Stimulated activated naive CD8-positive, alpha-beta T cell treated with anti-CD3 and anti-CD28 coated beads, Interleukin-15, Interleukin-2, amounts not matched to agents 100 U/mL and 50 U/mL, for 24 hours (primary cell): ENCODE measurements around the gene KCNK16.

Experiments used
- ATAC-seq: fragments of 150-1000 bp; cut with Tn5 transposase; one replicate; pipeline ENCODE4 v1.10.0; 2021
- DNase-seq: peaks from one replicate; pipeline ENCODE4 v3.0.0; 2021

The KCNK16 gene

DNA sequence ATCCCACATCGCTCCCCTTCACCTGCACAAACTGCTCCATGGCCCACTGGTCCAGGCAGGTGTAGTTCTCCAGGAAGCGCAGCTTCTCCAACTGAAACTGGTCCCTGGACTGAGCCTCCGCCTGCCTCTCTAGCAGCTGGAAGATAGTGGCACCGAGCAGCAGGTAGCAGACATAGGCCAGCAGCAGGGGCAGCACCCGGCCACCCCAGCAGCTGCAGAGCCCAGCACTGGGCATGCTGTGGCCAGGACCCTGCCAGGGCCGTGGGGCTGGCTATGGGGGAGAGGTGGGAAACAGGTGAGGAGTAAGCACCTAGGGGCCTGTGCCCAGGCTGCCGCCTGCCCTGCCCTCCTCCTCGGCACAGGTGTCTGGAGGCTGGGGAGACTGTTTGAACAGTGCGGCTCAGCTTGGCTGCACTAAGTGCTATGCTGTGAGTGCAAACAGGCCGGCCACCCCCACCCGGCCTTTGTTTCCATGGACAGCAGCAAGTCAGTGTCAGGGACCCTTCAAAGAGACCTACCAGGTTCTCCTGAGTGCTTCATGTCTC lies at the start of gene KCNK16:
Gene KCNK16 (minus strand): TSS at position 397 of the 545 bp plus-strand sequence. CDS start 162 bp downstream, at position 235.
- no peak for ATAC-seq
- DNase-seq = no peak

GRCh38 chr6:39370390-39370789 lies 47.9 kb upstream of the KCNK16 start:
- ATAC-seq (no peak), DNase-seq (no peak)

DNA sequence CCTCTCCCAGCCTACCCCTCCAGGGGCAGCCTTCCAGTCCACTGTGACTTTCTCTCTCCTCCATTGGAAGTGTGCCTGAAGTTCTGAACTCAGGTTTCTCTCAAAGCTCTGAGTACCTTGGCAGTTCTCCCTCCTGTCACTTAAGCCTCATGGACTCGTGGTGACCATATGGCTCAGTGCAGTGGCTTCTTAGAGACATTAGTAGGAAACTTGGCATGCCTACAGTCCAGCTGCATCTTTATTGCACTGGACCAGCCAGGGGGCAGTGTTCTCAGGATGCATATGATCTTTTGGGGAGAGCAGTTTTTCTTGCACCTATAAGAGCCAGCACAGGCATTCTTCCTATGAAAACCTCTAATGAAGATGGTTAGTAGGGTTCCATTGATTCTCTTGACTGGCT lies 47.5 kb upstream of the KCNK16 start:
- DNase-seq = no peak
- ATAC-seq = no peak

- ATAC-seq (no peak), DNase-seq (no peak)
These were observed 45.2 kb upstream of the KCNK16 start for GRCh38 chr6:39367700-39368099.

DNA sequence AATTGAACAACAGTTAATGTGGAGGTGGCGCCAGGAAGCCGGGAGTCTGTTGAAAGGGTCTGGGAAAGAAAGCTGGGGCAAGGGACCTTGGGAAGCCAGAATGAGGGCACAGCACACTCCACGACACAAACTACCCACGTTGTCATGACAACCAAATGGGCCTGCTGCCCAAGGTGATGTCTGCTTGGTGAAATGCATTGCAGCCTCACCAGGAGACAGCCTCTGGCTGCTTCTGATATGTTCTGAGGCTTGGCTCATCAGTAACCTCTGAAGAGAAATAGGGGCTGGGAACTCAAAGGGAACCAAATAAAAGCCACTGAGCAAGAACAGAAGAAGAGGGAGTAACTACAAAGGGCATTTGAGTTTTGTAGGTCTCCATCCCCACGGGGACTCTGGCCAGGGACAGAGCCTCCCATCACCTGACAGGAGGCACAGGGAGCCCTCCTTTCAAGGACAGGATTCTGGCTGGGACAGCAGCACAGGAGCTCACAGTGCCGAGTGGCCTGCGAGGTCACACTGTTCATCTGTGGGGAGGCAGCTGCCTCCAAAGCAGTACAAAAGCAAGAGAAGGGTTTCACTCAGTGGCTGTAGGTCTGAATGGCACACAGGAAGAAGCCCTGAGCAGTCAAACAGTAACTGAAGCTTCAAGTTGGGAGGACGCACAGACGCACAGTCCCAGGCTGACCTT lies 44.6 kb upstream of the KCNK16 start:
- DNase-seq (no peak), ATAC-seq (peak; percentile 5)

- ATAC-seq (no peak), DNase-seq (no peak)
These were observed 43.0 kb upstream of the KCNK16 start for GRCh38 chr6:39365281-39366074.

- ATAC-seq = no peak
- no peak for DNase-seq
These were observed 40.8 kb upstream of the KCNK16 start for GRCh38 chr6:39363280-39363679.

DNA sequence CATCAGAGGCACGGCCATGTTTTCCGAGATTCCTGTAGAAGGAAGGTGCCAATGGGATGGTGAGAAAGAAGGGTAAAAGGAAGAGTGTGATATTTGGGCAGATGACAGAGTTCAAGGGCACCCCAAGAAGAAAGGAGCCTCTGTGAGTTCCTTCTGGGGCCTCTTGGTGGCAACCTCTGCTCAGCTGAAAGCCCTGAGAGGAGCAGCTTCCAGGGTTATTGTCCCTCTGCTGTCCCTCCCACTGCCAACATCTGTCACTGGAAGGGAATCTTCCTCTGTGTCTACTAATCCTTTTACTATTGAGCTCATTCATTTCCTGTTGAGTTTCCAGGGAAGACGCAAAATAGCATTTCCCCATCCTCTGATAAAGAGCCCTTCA lies 40.0 kb upstream of the KCNK16 start:
- ATAC-seq (no peak), DNase-seq (no peak)

- peak; percentile 64 for DNase-seq
These were observed 39.4 kb upstream of the KCNK16 start for GRCh38 chr6:39361657-39362486.

DNA sequence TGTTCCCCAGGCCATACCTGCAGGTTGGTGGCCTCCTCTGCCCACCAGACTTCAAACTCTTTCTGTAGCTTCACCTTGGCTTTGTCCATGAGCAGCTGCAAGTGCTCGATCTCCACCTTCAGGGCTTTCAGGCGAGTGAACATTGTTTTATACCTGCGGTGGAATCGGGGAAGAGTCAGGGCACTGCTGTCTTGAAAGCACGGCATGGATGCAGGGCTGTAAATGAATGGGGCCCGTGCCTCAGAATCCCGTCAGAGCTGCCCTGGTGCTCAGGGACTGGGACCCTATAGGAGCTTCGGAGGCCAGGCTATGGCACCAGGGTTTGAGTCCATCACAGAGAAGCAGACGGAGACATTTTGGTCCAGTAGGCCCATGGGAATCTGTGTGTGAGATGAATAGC lies 37.9 kb upstream of the KCNK16 start:
- ATAC-seq (no peak), DNase-seq (no peak)

More at GRCh38 chr6:39361657-39362486, 39.4 kb upstream of the KCNK16 start:
- peak; percentile 64 for ATAC-seq

GRCh38 chr6:39357998-39358686 lies 35.6 kb upstream of the KCNK16 start:
- ATAC-seq (no peak), DNase-seq (no peak)

DNA sequence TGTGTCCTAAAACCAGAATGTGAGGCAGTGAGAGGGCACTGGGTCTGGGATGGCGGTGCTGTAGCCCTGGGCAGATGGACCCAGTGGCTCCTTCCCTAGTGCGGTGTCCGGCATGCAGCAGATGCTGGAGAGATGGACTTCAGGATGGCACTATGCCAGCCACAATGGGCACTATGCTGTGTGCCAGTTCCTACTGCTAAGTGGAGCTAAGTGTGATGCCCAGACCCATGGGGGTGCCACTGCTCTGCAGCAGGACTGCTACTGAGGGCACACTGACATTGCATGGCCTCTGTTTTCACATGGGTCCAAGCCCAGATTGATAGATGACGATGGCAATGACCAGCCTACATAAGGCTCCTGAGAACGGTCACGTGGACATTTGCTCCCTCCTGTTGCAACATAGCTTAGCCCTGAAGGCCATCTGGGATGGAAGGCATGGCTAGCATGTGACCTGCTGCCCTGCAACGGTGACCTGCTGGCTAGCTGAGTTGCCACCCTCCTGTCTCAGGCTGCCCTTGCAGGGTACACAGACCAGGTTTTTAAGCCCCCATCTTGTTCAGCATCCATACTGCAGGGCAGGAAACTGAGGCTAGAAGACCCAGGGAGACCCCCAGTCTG lies 31.3 kb upstream of the KCNK16 start:
- ATAC-seq (no peak), DNase-seq (no peak)

GRCh38 chr6:39350723-39351505 lies 28.4 kb upstream of the KCNK16 start:
- DNase-seq = no peak
- ATAC-seq = no peak

GRCh38 chr6:39348740-39349139 lies 26.2 kb upstream of the KCNK16 start:
- ATAC-seq (no peak), DNase-seq (no peak)

GRCh38 chr6:39347906-39348585 lies 25.5 kb upstream of the KCNK16 start:
- DNase-seq (peak; percentile 69), ATAC-seq (peak; percentile 44)

DNA sequence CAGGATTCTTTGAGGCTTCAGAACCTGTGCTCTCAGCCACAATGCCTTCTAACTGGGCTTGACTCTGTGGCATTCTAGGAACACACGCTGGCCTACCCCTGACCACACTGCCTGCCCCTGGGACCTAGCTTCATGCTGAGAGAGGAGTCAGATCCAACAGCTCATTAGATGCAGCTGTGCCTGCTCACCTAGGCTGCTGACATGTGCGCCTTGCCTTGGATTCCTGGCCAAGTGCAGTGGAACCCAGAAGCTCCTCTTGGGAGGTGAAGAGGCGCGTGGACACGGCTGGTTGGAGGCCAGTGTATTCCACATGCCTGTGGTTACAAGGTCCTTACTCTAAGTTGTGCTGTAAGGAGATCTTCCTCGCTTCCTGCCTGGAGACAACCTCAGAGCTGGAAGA lies 24.7 kb upstream of the KCNK16 start:
- ATAC-seq (no peak), DNase-seq (no peak)

DNA sequence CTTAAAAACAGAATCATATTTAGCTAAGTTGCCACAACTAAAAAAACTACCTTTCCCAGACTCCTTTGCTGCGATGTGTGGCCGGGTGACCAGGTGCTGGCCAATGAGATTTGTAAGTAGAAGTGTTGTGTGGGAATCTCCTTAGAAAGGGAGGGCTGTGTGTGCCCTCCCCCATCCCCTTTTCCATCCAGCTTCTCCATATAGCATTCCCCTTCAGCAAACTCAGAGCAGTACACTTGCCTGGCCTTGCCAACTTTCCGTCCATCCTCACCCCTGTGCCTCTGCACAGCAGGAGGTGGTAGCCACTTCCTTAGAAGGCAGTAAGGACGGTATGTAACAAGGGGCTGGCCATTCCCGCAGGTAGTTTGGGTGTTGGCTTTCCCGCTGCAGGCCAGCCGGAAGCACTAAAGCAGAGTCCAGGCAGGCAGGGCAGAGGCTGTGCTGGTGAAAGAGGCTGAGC lies 22.3 kb upstream of the KCNK16 start:
- ATAC-seq (no peak), DNase-seq (no peak)

DNA sequence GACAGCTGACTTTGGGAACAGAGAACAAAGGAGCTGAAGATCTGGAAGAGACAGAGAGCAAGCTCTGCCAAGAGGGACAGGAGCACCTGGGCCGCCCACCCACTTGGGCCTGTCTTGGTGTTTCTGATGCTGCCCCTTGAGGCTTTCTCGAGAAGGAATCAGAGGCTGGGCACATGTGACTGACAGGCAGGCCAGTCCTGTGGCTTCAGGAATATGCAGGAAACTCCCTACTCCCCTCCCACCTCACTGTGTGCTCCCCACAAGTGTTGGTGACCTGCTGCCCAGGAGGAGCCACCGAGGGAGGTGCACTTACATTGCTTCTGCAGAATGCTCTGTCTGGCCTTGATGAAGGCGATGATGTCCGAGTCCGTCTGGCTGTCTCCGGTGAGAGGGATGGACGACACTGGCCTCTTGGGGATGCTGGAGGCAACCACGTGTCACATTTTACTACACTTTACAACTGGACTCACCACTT lies 20.9 kb upstream of the KCNK16 start:
- ATAC-seq (no peak), DNase-seq (no peak)

GRCh38 chr6:39342692-39343395 lies 20.3 kb upstream of the KCNK16 start:
- DNase-seq = no peak

More at GRCh38 chr6:39342692-39343395, 20.3 kb upstream of the KCNK16 start:
- ATAC-seq = no peak
